Neuronal stem cell (in vitro differentiated cells): Measurements from ENCODE around the gene ZNF581. TPM values are rescaled to one million over a fixed set of nuclear protein-coding genes. Genes with fewer than 3 reads are reported as not detected.

Source experiments
- DNase-seq: peaks from one replicate; pipeline ENCODE4 v3.0.0-alpha.2; 2013; ENCODE audit warnings: low spot score
- H2AFZ ChIP-seq: one replicate; pipeline ENCODE4 v1.6.1; 2013; ENCODE audit warnings: mild to moderate bottlenecking, low read length, inconsistent platforms
- H2AK5ac ChIP-seq: 2 replicates; pipeline ENCODE4 v1.6.1; 2013; ENCODE audit warnings: low read depth, mild to moderate bottlenecking, inconsistent platforms, low read length, moderate library complexity, mixed read lengths
- H2BK120ac ChIP-seq: 2 replicates; pipeline ENCODE4 v1.6.1; 2013; ENCODE audit warnings: low read depth, mild to moderate bottlenecking, inconsistent platforms, low read length, moderate library complexity, mixed read lengths
- H2BK12ac ChIP-seq: one replicate; pipeline ENCODE4 v1.6.1; 2013; ENCODE audit warnings: low read length, inconsistent platforms
- H2BK15ac ChIP-seq: 2 replicates; pipeline ENCODE4 v1.6.1; 2013; ENCODE audit warnings: mild to moderate bottlenecking, low read length, inconsistent platforms, mixed read lengths
- H2BK5ac ChIP-seq: one replicate; pipeline ENCODE4 v1.6.1; 2013; ENCODE audit warnings: inconsistent platforms, mild to moderate bottlenecking, low read length, moderate library complexity
- H3K14ac ChIP-seq: one replicate; pipeline ENCODE4 v1.6.1; 2013; ENCODE audit warnings: low read length, inconsistent platforms
- H3K18ac ChIP-seq: 2 replicates; pipeline ENCODE4 v1.6.1; 2013; ENCODE audit warnings: low read length, inconsistent platforms
- H3K23ac ChIP-seq: 2 replicates; pipeline ENCODE4 v1.6.1; 2013; ENCODE audit warnings: low read depth, mild to moderate bottlenecking, mixed read lengths, low read length, inconsistent platforms; ENCODE audit not compliant: poor library complexity
- H3K27ac ChIP-seq: replicated peaks from 3 replicates; pipeline ENCODE4 v1.5.1; 2013; ENCODE audit warnings: low read length, inconsistent platforms
- H3K27me3 ChIP-seq, 3 experiments: 2 replicates each; pipeline ENCODE4 v1.6.1; 2013; ENCODE audit warnings: low read length in 3 of 3, mild to moderate bottlenecking in 2 of 3, inconsistent platforms in 1 of 3, low read depth in 1 of 3, mixed read lengths in 1 of 3, moderate library complexity in 1 of 3; ENCODE audit not compliant: control insufficient read depth in 3 of 3, insufficient read depth in 3 of 3
- H3K36me3 ChIP-seq, 2 donors: replicated peaks in 1 of 2; 2 replicates each; pipeline ENCODE4 v1.6.1; 2013; ENCODE audit warnings: low read length in 2 of 2; ENCODE audit not compliant: control insufficient read depth in 2 of 2, insufficient read depth in 2 of 2
- H3K4ac ChIP-seq: 2 replicates; pipeline ENCODE4 v1.6.1; 2013; ENCODE audit warnings: inconsistent platforms, mild to moderate bottlenecking, low read length, moderate library complexity
- H3K4me1 ChIP-seq, 2 donors: 1 replicate in 1 of 2; 2 replicates in 1 of 2; pipeline ENCODE4 v1.6.1; 2013; ENCODE audit warnings: low read length in 2 of 2, low read depth in 1 of 2; ENCODE audit not compliant: control insufficient read depth in 2 of 2, insufficient read depth in 1 of 2
- H3K4me2 ChIP-seq: one replicate; pipeline ENCODE4 v1.6.1; 2013; ENCODE audit warnings: mild to moderate bottlenecking, low read length, inconsistent platforms; ENCODE audit not compliant: insufficient read depth, poor library complexity, severe bottlenecking
- H3K4me3 ChIP-seq, 2 donors: 2 replicates each; pipeline ENCODE4 v1.5.1; 2013; ENCODE audit warnings: low read length in 2 of 2, mild to moderate bottlenecking in 2 of 2, inconsistent platforms in 1 of 2, moderate library complexity in 1 of 2
- H3K79me1 ChIP-seq: one replicate; pipeline ENCODE4 v1.6.1; 2013; ENCODE audit warnings: low read depth, mild to moderate bottlenecking, inconsistent platforms, low read length, moderate library complexity
- H3K9ac ChIP-seq: one replicate; pipeline ENCODE4 v1.6.1; 2013; ENCODE audit warnings: mild to moderate bottlenecking, low read depth, low read length, inconsistent platforms; ENCODE audit not compliant: poor library complexity
- H3K9me3 ChIP-seq, 2 donors: replicated peaks in 1 of 2; 2 replicates each; pipeline versions ENCODE3 to v1.6.1; 2013; ENCODE audit warnings: low read length in 2 of 2, mild to moderate bottlenecking in 2 of 2, inconsistent platforms in 1 of 2, low read depth in 1 of 2, mixed read lengths in 1 of 2, moderate library complexity in 1 of 2; ENCODE audit not compliant: control insufficient read depth in 2 of 2, insufficient read depth in 1 of 2
- H4K8ac ChIP-seq: one replicate; pipeline ENCODE4 v1.6.1; 2013; ENCODE audit warnings: low read depth, mild to moderate bottlenecking, inconsistent platforms, low read length, moderate library complexity
- H4K91ac ChIP-seq: one replicate; pipeline ENCODE4 v1.6.1; 2013; ENCODE audit warnings: low read length, low read depth, mild to moderate bottlenecking, inconsistent platforms; ENCODE audit not compliant: poor library complexity
- WGBS, 2 donors: extraction: QIAGEN DNeasy Blood & Tissue Kit; methylation state at CpG; one replicate each; pipeline ENCODE4 v1.1.7; 2013; ENCODE audit warnings: missing lambda C conversion rate in 2 of 2, mixed read lengths in 1 of 2; ENCODE audit not compliant: insufficient read length in 2 of 2, insufficient replicate concordance in 1 of 2; ENCODE audit errors: extremely low coverage in 2 of 2; 5-methylcytosine and 5-hydroxymethylcytosine counted together
- polyA plus RNA-seq, 2 experiments: library from polyadenylated mRNA; stranded (reverse); fragments of 200-250 nt; gene quantifications; one replicate each; pipeline ENCODE4 v1.2.3, GENCODE V29; 2013

ZNF581 gene, protein sequence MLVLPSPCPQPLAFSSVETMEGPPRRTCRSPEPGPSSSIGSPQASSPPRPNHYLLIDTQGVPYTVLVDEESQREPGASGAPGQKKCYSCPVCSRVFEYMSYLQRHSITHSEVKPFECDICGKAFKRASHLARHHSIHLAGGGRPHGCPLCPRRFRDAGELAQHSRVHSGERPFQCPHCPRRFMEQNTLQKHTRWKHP
- polyA plus RNA-seq (2013, experiment 1 of 2), result 37.9 TPM
- polyA plus RNA-seq (2013, experiment 2 of 2), result 37.2 TPM

DNA sequence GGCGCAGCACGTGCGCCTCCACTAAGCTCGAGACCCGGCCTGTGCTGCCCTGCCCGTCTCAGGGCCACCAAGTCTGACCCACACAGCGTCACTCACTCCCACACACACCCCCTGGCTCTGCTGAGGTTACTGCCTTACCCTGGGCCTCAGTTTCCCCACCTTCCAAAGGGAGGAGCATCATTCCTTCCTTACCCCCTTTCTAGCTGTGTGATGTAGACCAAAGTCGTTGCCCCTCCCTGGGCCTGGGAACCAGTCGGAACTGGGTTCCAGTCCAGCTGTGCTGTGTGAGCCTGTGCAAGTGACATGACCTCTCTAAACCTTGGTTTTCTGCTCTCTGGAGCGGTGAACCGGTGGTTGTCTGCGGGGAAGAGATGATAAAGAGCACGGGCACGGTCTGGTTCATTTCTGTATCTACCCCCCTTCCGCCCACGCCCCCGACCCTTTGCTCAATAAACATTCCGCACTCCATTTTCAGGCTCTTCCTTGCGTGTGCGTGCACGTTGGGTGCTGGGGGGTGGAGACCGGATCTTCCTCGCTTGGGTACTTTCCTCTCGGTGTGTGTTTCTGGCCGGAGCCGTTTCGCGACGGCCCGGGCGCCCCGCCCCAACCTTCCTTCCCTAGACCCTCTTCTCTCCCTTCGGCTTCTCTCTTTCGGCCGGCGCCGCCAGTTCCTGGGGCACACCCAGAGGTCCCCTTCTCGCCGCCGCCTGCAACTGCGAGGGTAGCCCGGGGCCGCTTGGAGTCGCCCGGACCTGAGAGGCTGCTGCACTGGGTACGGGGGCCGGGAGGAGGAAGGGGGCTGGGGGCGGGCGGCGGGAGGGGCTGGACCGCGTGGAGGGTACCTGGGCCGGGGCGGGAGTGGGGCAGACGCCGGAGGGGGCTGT lies at the start of gene ZNF581:
Gene ZNF581, plus strand, starts transcription at position 647 of the 884 bp plus-strand sequence. CDS start 923 bp downstream, outside the sequence.
- Histone ChIP-seq H3K23ac (peak within 1 kb of the TSS; percentile 98), H4K91ac (no peak within 1 kb of the TSS), H3K14ac (peak within 1 kb of the TSS; percentile 89), H2BK15ac (peak within 1 kb of the TSS; percentile 67), H3K4me3 (peak within 1 kb of the TSS; percentile 84 to 94), H3K27ac (no peak within 1 kb of the TSS), H3K79me1 (peaks cover 32% of the 10 kb centered on the region), H3K4me2 (peak within 1 kb of the TSS; percentile 93), H3K27me3 (no peaks in the 10 kb centered on the region), H3K9me3 (no peaks in the 10 kb centered on the region), H3K4me1 (peaks cover 22 to 26% of the 10 kb centered on the region in 2 donors), H3K36me3 (peaks cover 17 to 24% of the 10 kb centered on the region in 2 donors), H3K4ac (peak within 1 kb of the TSS; percentile 76), H2BK12ac (peak within 1 kb of the TSS; percentile 84), H2BK5ac (peak within 1 kb of the TSS; percentile 93), H2AK5ac (peak within 1 kb of the TSS; percentile 99), H2BK120ac (no peak within 1 kb of the TSS), H2AFZ (peak within 1 kb of the TSS; percentile 64), H3K9ac (peak within 1 kb of the TSS; percentile 92), H3K18ac (peak within 1 kb of the TSS; percentile 93), H4K8ac (peak within 1 kb of the TSS; percentile 92)
- peak; percentile 73 for DNase-seq
- WGBS, 2 donors, result no CpG with 5 or more reads among the region's 56 CpGs

DNA sequence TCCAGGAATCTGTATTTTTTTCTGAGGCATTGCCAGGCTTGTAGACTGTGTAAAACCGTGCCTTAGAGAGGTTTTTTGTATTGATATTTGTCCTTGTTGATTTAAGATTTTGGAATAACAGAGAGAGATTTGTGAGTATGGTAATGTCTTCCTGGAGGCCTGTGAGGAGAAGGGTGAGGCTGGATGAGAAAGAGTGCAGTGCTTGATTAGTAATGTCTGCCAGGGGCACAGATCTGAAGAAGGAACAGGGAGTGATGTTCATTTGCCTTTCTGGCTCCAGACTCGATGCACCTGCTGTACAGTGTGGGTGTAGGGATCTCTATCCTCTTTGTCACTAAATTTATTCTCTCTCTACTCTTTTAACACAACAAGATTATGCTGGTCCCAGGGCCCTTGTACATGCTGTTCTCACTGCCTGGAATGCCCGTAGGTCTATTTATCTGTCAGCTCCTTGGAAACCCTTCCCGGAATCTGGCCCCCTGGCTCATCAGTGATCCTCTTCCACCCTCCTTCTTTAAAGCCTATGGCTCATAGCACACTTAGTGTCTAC lies 48.4 kb upstream of the ZNF581 start:
- Histone ChIP-seq H3K9me3 (peaks cover 0 to 5% of the 10 kb centered on the region in 2 donors), H2BK5ac (no peak overlapping the region), H3K18ac (no peak overlapping the region), H3K4me3 (no peak overlapping the region), H3K27ac (no peak overlapping the region), H3K36me3 (peaks cover 27 to 55% of the 10 kb centered on the region in 2 donors), H3K23ac (no peak overlapping the region), H2AK5ac (no peak overlapping the region), H2BK15ac (no peak overlapping the region), H2BK120ac (no peak overlapping the region), H3K9ac (no peak overlapping the region), H3K4me2 (no peak overlapping the region), H3K14ac (no peak overlapping the region), H4K8ac (no peak overlapping the region), H4K91ac (no peak overlapping the region), H3K27me3 (no peaks in the 10 kb centered on the region), H3K4me1 (peaks cover 0 to 9% of the 10 kb centered on the region in 2 donors), H3K4ac (no peak overlapping the region), H3K79me1 (peaks cover 2% of the 10 kb centered on the region), H2AFZ (no peak overlapping the region), H2BK12ac (no peak overlapping the region)
- no CpG with 5 or more reads among the region's 4 CpGs for WGBS, 2 donors
- no peak for DNase-seq

DNA sequence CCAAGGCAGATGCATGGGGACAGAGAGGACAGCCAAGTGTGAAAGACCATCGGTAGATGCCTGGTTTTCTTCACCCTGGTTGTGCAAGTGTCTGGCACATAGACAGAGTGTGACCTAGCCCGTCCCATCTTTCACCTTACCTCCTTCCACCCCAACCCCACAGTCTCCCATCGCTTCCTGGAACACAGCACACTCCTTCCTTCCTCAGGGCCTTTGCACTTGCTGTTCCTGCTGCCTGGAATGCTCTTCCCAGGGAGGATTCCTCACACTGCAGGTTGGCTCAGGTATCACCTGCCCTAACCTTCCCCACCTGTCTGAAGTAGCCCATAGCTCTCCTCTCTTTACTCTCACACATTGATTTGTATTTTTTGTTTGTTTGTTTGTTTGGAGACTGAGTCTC lies 47.1 kb upstream of the ZNF581 start:
- Histone ChIP-seq H2AFZ (no peak overlapping the region), H2BK5ac (no peak overlapping the region), H3K36me3 (peaks cover 26 to 52% of the 10 kb centered on the region in 2 donors)

More for the DNA sequence above, 47.1 kb upstream of the ZNF581 start:
- no peak overlapping the region for H3K27ac ChIP-seq
- no peak overlapping the region for H2BK120ac ChIP-seq
- H2BK15ac ChIP-seq, result no peak overlapping the region
- H3K4me3 ChIP-seq, result no peak overlapping the region
- no CpG with 5 or more reads among the region's 3 CpGs for WGBS, 2 donors
- H3K27me3 ChIP-seq, result no peaks in the 10 kb centered on the region
- H3K9me3 ChIP-seq, result peaks cover 0 to 5% of the 10 kb centered on the region in 2 donors
- no peak overlapping the region for H2BK12ac ChIP-seq
- no peak overlapping the region for H2AK5ac ChIP-seq
- H3K4me1 ChIP-seq, result peaks cover 5 to 9% of the 10 kb centered on the region in 2 donors
- no peak overlapping the region for H3K23ac ChIP-seq
- H3K18ac ChIP-seq, result no peak overlapping the region
- H3K79me1 ChIP-seq, result peaks cover 2% of the 10 kb centered on the region
- no peak overlapping the region for H3K9ac ChIP-seq
- H4K91ac ChIP-seq, result no peak overlapping the region
- H4K8ac ChIP-seq, result no peak overlapping the region
- H3K14ac ChIP-seq, result no peak overlapping the region
- no peak for DNase-seq
- H3K4me2 ChIP-seq, result no peak overlapping the region
- no peak overlapping the region for H3K4ac ChIP-seq
